22Rv1 (cell line): ENCODE results near the gene ULK3.

Source experiments
- CTCF ChIP-seq: fragments of 450-650 bp; IDR thresholded peaks from 2 replicates; pipeline ENCODE4 v1.5.1; 2017; ENCODE audit warnings: mild to moderate bottlenecking
- ZFX ChIP-seq: fragments of 450-650 bp; IDR thresholded peaks from 2 replicates; pipeline ENCODE4 v1.6.1; 2017; ENCODE audit warnings: antibody characterized with exemption, borderline replicate concordance

DNA sequence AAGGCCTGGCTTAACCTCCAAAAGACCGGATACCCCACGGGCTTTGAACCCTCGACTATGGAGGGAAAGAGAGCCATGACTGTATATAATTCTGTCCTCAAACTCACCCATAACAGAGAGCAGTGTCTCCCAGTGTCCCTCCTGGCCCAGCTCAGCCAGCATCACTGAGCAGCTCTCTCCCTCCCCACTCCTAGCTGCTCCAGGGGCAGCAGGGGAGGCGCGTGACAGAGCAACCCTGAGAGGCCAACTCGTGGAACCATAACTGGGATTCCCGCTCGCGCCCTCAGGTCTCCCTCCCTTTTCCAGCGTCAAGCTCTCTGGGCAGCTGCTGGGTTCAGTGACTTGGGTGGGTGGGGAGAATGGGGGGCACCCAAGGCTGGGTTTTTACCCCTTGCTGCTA lies 17.1 kb downstream of the ULK3 start:
- no peak for TF ChIP-seq CTCF
- no peak for TF ChIP-seq ZFX
